Measurements from ENCODE around the gene GNAT2.

Gene GNAT2

GRCh38 chr1:109610609-109611307 is 8.7 kb downstream of the GNAT2 start:
- Histone ChIP-seq H3K36me3 (ENCODE audit: control insufficient read depth, low read length) (no peaks in the 10 kb centered on the region), H3K9me2 (replicated peaks; ENCODE audit: control insufficient read depth, low read length) (no peaks in the 10 kb centered on the region), H3K4me3 (ENCODE audit: low read length) (no peak overlapping the region), H3K27me3 (ENCODE audit: control insufficient read depth, low read length) (no peaks in the 10 kb centered on the region), H3K4me1 (ENCODE audit: control insufficient read depth, low read length) (peaks cover 8% of the 10 kb centered on the region), H3K9me3 (ENCODE audit: control insufficient read depth, insufficient read depth, low read length) (no peaks in the 10 kb centered on the region), H3K27ac (ENCODE audit: low read depth, low read length) (no peak overlapping the region), H4K20me1 (ENCODE audit: control insufficient read depth, insufficient read depth, low read depth, low read length) (no peaks in the 10 kb centered on the region), H3F3A (ENCODE audit: control insufficient read depth, insufficient read depth) (no peaks in the 10 kb centered on the region), H3K4me2 (ENCODE audit: low read length) (no peak overlapping the region), H3K79me2 (ENCODE audit: control insufficient read depth, low read length) (no peaks in the 10 kb centered on the region)
- no peak for TF ChIP-seq CTCF (IDR thresholded peaks at IDR 0.05; ENCODE audit: low read depth, low read length, poor library complexity, severe bottlenecking)
- TF ChIP-seq EZH2phosphoT487 (IDR thresholded peaks at IDR 0.05; ENCODE audit: borderline replicate concordance, low read length) = no peak

- Histone ChIP-seq H3K4me3 (ENCODE audit: low read length) (no peak overlapping the region), H3K79me2 (ENCODE audit: control insufficient read depth, low read length) (no peaks in the 10 kb centered on the region), H3F3A (ENCODE audit: control insufficient read depth, insufficient read depth) (no peaks in the 10 kb centered on the region), H3K27ac (ENCODE audit: low read depth, low read length) (no peak overlapping the region), H3K36me3 (ENCODE audit: control insufficient read depth, low read length) (no peaks in the 10 kb centered on the region), H4K20me1 (ENCODE audit: control insufficient read depth, insufficient read depth, low read depth, low read length) (no peaks in the 10 kb centered on the region), H3K4me2 (ENCODE audit: low read length) (no peak overlapping the region), H3K4me1 (ENCODE audit: control insufficient read depth, low read length) (no peaks in the 10 kb centered on the region), H3K27me3 (ENCODE audit: control insufficient read depth, low read length) (no peaks in the 10 kb centered on the region), H3K9me3 (ENCODE audit: control insufficient read depth, insufficient read depth, low read length) (no peaks in the 10 kb centered on the region), H3K9me2 (replicated peaks; ENCODE audit: control insufficient read depth, low read length) (no peaks in the 10 kb centered on the region)
- no peak for TF ChIP-seq CTCF (IDR thresholded peaks at IDR 0.05; ENCODE audit: low read depth, low read length, poor library complexity, severe bottlenecking)
- no peak for TF ChIP-seq EZH2phosphoT487 (IDR thresholded peaks at IDR 0.05; ENCODE audit: borderline replicate concordance, low read length)
Measured at GRCh38 chr1:109609881-109610280, 9.5 kb downstream of the GNAT2 start.

GRCh38 chr1:109605381-109605780 is 14.0 kb downstream of the GNAT2 start:
- no peak for TF ChIP-seq EZH2phosphoT487 (IDR thresholded peaks at IDR 0.05; ENCODE audit: borderline replicate concordance, low read length)
- TF ChIP-seq CTCF (IDR thresholded peaks at IDR 0.05; ENCODE audit: low read depth, low read length, poor library complexity, severe bottlenecking) = no peak
- H3K36me3 ChIP-seq (ENCODE audit: control insufficient read depth, low read length) = no peaks in the 10 kb centered on the region
- no peak overlapping the region for H3K4me2 ChIP-seq (ENCODE audit: low read length)
- H3F3A ChIP-seq (ENCODE audit: control insufficient read depth, insufficient read depth) = no peaks in the 10 kb centered on the region
- H3K4me3 ChIP-seq (ENCODE audit: low read length) = no peak overlapping the region
- H3K79me2 ChIP-seq (ENCODE audit: control insufficient read depth, low read length) = no peaks in the 10 kb centered on the region
- H3K27me3 ChIP-seq (ENCODE audit: control insufficient read depth, low read length) = no peaks in the 10 kb centered on the region
- no peaks in the 10 kb centered on the region for H3K9me3 ChIP-seq (ENCODE audit: control insufficient read depth, insufficient read depth, low read length)
- H3K4me1 ChIP-seq (ENCODE audit: control insufficient read depth, low read length) = no peaks in the 10 kb centered on the region
- H3K9me2 ChIP-seq (replicated peaks; ENCODE audit: control insufficient read depth, low read length) = no peaks in the 10 kb centered on the region
- no peaks in the 10 kb centered on the region for H4K20me1 ChIP-seq (ENCODE audit: control insufficient read depth, insufficient read depth, low read depth, low read length)
- no peak overlapping the region for H3K27ac ChIP-seq (ENCODE audit: low read depth, low read length)
